H9 (cell line): Measurements from ENCODE around the gene CNDP1. TPM values are rescaled to one million over a fixed set of nuclear protein-coding genes. Genes with fewer than 3 reads are reported as not detected.

Source experiments
- DNase-seq: peaks from one replicate; pipeline ENCODE4 v3.0.0-alpha.2; 2017
- H2AFZ ChIP-seq: one replicate; pipeline ENCODE4 v1.6.1; 2013; ENCODE audit warnings: mild to moderate bottlenecking, low read length, control low read depth, moderate library complexity
- H2AK5ac ChIP-seq: 2 replicates; pipeline ENCODE4 v1.6.1; 2013; ENCODE audit warnings: low read length, control low read depth, mixed read lengths; ENCODE audit not compliant: insufficient read length
- H2BK120ac ChIP-seq: one replicate; pipeline ENCODE4 v1.6.1; 2013; ENCODE audit warnings: low read depth, mild to moderate bottlenecking, low read length, control low read depth, inconsistent platforms; ENCODE audit not compliant: poor library complexity, severe bottlenecking
- H2BK12ac ChIP-seq: 2 replicates; pipeline ENCODE4 v1.6.1; 2013; ENCODE audit warnings: low read length, control low read depth, mixed read lengths, low read depth; ENCODE audit not compliant: insufficient read length
- H2BK15ac ChIP-seq: 2 replicates; pipeline ENCODE4 v1.6.1; 2013; ENCODE audit warnings: low read depth, low read length, control low read depth
- H2BK20ac ChIP-seq: one replicate; pipeline ENCODE4 v1.6.1; 2013; ENCODE audit warnings: low read depth, mild to moderate bottlenecking, low read length, control low read depth, inconsistent platforms; ENCODE audit not compliant: poor library complexity, severe bottlenecking
- H2BK5ac ChIP-seq: 2 replicates; pipeline ENCODE4 v1.6.1; 2013; ENCODE audit warnings: low read length, control low read depth, mixed read lengths; ENCODE audit not compliant: insufficient read length
- H3K14ac ChIP-seq: 2 replicates; pipeline ENCODE4 v1.6.1; 2013; ENCODE audit warnings: low read length, control low read depth; ENCODE audit not compliant: insufficient read depth
- H3K18ac ChIP-seq: 2 replicates; pipeline ENCODE4 v1.6.1; 2013; ENCODE audit warnings: low read depth, mild to moderate bottlenecking, mixed read lengths, low read length, control low read depth; ENCODE audit not compliant: insufficient read length
- H3K23ac ChIP-seq: 2 replicates; pipeline ENCODE4 v1.6.1; 2013; ENCODE audit warnings: low read length, control low read depth, mixed read lengths, low read depth; ENCODE audit not compliant: insufficient read length
- H3K23me2 ChIP-seq: 2 replicates; pipeline ENCODE4 v1.6.1; 2013; ENCODE audit warnings: low read depth, mild to moderate bottlenecking, mixed read lengths, low read length, control low read depth; ENCODE audit not compliant: insufficient read length, poor library complexity, severe bottlenecking
- H3K27ac ChIP-seq: 2 replicates; pipeline ENCODE4 v1.5.1; 2013; ENCODE audit warnings: low read length, control low read depth, mixed read lengths, low read depth; ENCODE audit not compliant: insufficient read length
- H3K27me3 ChIP-seq: 2 replicates; pipeline ENCODE4 v1.6.1; 2013; ENCODE audit warnings: low read length, control low read depth, inconsistent platforms; ENCODE audit not compliant: insufficient read depth
- H3K4ac ChIP-seq: 2 replicates; pipeline ENCODE4 v1.6.1; 2013; ENCODE audit warnings: low read depth, mild to moderate bottlenecking, control low read depth, inconsistent platforms, low read length, moderate library complexity
- H3K4me1 ChIP-seq: 2 replicates; pipeline ENCODE4 v1.6.1; 2013; ENCODE audit warnings: low read length, control low read depth, inconsistent platforms; ENCODE audit not compliant: insufficient read depth
- H3K4me2 ChIP-seq: 2 replicates; pipeline ENCODE4 v1.6.1; 2013; ENCODE audit warnings: low read length, control low read depth, mixed read lengths; ENCODE audit not compliant: insufficient read length, insufficient read depth
- H3K56ac ChIP-seq: 2 replicates; pipeline ENCODE4 v1.6.1; 2013; ENCODE audit warnings: low read depth, mild to moderate bottlenecking, mixed read lengths, low read length, control low read depth; ENCODE audit not compliant: insufficient read length
- H3K79me1 ChIP-seq: 2 replicates; pipeline ENCODE4 v1.6.1; 2013; ENCODE audit warnings: low read depth, mild to moderate bottlenecking, moderate library complexity, low read length, control low read depth, inconsistent platforms; ENCODE audit not compliant: insufficient read depth, poor library complexity, severe bottlenecking
- H3K79me2 ChIP-seq: 2 replicates; pipeline ENCODE4 v1.6.1; 2013; ENCODE audit warnings: low read length, control low read depth, inconsistent platforms; ENCODE audit not compliant: insufficient read depth
- H3K9ac ChIP-seq: 2 replicates; pipeline ENCODE4 v1.6.1; 2013; ENCODE audit warnings: low read length, control low read depth, mixed read lengths; ENCODE audit not compliant: insufficient read length; ENCODE audit errors: extremely low read depth
- H3K9me3 ChIP-seq: one replicate; pipeline ENCODE4 v1.6.1; 2013; ENCODE audit warnings: low read depth, low read length, inconsistent platforms; ENCODE audit not compliant: control insufficient read depth
- H3T11ph ChIP-seq: one replicate; pipeline ENCODE4 v1.6.1; 2013; ENCODE audit warnings: mild to moderate bottlenecking, low read length, control low read depth, inconsistent platforms
- H4K20me1 ChIP-seq: one replicate; pipeline ENCODE4 v1.6.1; 2013; ENCODE audit not compliant: control insufficient read depth, insufficient read length, insufficient read depth
- H4K5ac ChIP-seq: 2 replicates; pipeline ENCODE4 v1.6.1; 2013; ENCODE audit warnings: low read depth, mild to moderate bottlenecking, mixed read lengths, low read length, control low read depth; ENCODE audit not compliant: insufficient read length
- H4K8ac ChIP-seq: replicated peaks from 2 replicates; pipeline ENCODE4 v1.6.1; 2013; ENCODE audit warnings: low read length, control low read depth, mixed read lengths, low read depth; ENCODE audit not compliant: insufficient read length
- H4K91ac ChIP-seq: 2 replicates; pipeline ENCODE4 v1.6.1; 2013; ENCODE audit warnings: low read depth, mild to moderate bottlenecking, moderate library complexity, mixed read lengths, low read length, control low read depth; ENCODE audit not compliant: insufficient read length
- H3K27ac Mint-ChIP-seq, 3 experiments: 2 replicates in 2 of 3; 3 replicates in 1 of 3; pipeline ENCODE4 v1.8.0; 2020 to 2021; ENCODE audit warnings: mixed read lengths in 3 of 3, mild to moderate bottlenecking in 1 of 3, moderate library complexity in 1 of 3
- H3K27me3 Mint-ChIP-seq: 2 replicates; pipeline ENCODE4 v1.8.0; 2021; ENCODE audit warnings: low read depth, mild to moderate bottlenecking, moderate library complexity, mixed read lengths
- H3K36me3 Mint-ChIP-seq, 3 experiments: 2 replicates in 2 of 3; 3 replicates in 1 of 3; pipeline ENCODE4 v1.8.0; 2020 to 2021; ENCODE audit warnings: low read depth in 3 of 3, mixed read lengths in 3 of 3; ENCODE audit not compliant: insufficient read depth in 1 of 3
- H3K4me1 Mint-ChIP-seq, 2 experiments: 2 replicates each; pipeline ENCODE4 v1.8.0; 2020; ENCODE audit warnings: mixed read lengths in 2 of 2
- H3K4me3 Mint-ChIP-seq, 2 experiments: 2 replicates in 1 of 2; 3 replicates in 1 of 2; pipeline ENCODE4 v1.8.0; 2020 to 2021; ENCODE audit warnings: mild to moderate bottlenecking in 2 of 2, mixed read lengths in 2 of 2, moderate library complexity in 1 of 2
- H3K9me3 Mint-ChIP-seq, 2 experiments: 2 replicates in 1 of 2; 3 replicates in 1 of 2; pipeline ENCODE4 v1.8.0; 2020; ENCODE audit warnings: mild to moderate bottlenecking in 2 of 2, mixed read lengths in 2 of 2, moderate library complexity in 1 of 2
- WGBS: extraction: QIAGEN DNeasy Blood & Tissue Kit; methylation state at CpG from one replicate; pipeline ENCODE4 v1.1.7; 2013; ENCODE audit warnings: missing lambda C conversion rate, low lambda C conversion rate, mixed read lengths; ENCODE audit not compliant: insufficient read length; ENCODE audit errors: extremely low coverage; 5-methylcytosine and 5-hydroxymethylcytosine counted together
- total RNA-seq: library from RNA; stranded (reverse); gene quantifications from 2 replicates; pipeline ENCODE4 v1.2.1, GENCODE V29; 2021
- TF ChIP-seq, protein P1 (sequence below): fragments of 200-600 bp; sonication (generic); conservative IDR thresholded peaks from 3 replicates; pipeline ENCODE4 v1.8.0; 2021; ENCODE audit warnings: antibody characterized with exemption, mild to moderate bottlenecking

Gene CNDP1
- total RNA-seq, 1 experiment from 2014 or later: not detected

DNA sequence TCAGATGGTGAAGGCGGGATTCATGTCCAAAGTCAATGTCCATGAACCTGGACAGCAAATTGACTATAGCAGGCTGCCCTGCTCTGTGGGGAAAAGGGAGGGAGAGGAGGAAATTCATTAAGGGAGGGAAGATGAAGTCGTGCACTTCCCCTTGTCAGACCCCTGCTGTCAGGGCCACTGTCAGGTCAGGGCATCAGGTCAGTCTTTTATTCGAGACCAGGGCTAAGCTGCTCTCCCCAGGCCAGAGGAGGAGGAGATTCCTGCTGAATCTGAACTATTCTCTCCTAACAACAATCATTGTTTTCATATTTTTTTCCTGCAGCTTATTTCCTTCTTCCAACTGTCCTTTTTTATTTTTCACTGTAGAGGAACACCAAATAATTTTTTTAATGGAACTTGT is 17.2 kb downstream of the CNDP1 start:
- no peaks in the 10 kb centered on the region; a peak in 1 of 4 replicates for H3K4me1 Mint-ChIP-seq
- Histone ChIP-seq H3K23ac (no peak overlapping the region), H3K4me1 (no peaks in the 10 kb centered on the region), H4K91ac (no peak overlapping the region), H3K27me3 (no peaks in the 10 kb centered on the region), H2BK120ac (no peak overlapping the region), H3K4ac (no peak overlapping the region), H4K5ac (no peak overlapping the region), H2BK12ac (no peak overlapping the region), H4K8ac (no peak overlapping the region), H3K9me3 (peaks cover 10% of the 10 kb centered on the region), H3K4me2 (no peak overlapping the region), H3K14ac (no peak overlapping the region), H2BK20ac (no peak overlapping the region), H3K79me2 (no peaks in the 10 kb centered on the region), H3K27ac (no peak overlapping the region), H3K18ac (no peak overlapping the region), H2AK5ac (no peak overlapping the region), H3K79me1 (no peaks in the 10 kb centered on the region), H3K9ac (no peak overlapping the region), H3T11ph (no peak overlapping the region), H3K56ac (no peak overlapping the region), H4K20me1 (no peaks in the 10 kb centered on the region), H2BK15ac (no peak overlapping the region), H2AFZ (no peak overlapping the region), H2BK5ac (no peak overlapping the region), H3K23me2 (no peaks in the 10 kb centered on the region)
- H3K9me3 Mint-ChIP-seq: peaks cover 39 to 51% of the 10 kb centered on the region in 2 experiments
- H3K27ac Mint-ChIP-seq: no peak overlapping the region
- TF ChIP-seq, protein P1, sequence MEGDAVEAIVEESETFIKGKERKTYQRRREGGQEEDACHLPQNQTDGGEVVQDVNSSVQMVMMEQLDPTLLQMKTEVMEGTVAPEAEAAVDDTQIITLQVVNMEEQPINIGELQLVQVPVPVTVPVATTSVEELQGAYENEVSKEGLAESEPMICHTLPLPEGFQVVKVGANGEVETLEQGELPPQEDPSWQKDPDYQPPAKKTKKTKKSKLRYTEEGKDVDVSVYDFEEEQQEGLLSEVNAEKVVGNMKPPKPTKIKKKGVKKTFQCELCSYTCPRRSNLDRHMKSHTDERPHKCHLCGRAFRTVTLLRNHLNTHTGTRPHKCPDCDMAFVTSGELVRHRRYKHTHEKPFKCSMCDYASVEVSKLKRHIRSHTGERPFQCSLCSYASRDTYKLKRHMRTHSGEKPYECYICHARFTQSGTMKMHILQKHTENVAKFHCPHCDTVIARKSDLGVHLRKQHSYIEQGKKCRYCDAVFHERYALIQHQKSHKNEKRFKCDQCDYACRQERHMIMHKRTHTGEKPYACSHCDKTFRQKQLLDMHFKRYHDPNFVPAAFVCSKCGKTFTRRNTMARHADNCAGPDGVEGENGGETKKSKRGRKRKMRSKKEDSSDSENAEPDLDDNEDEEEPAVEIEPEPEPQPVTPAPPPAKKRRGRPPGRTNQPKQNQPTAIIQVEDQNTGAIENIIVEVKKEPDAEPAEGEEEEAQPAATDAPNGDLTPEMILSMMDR: no peak
- WGBS: no CpG with 5 or more reads among the region's 3 CpGs
- no peak overlapping the region; a peak in 1 of 5 replicates for H3K4me3 Mint-ChIP-seq
- peaks cover 16% of the 10 kb centered on the region for H3K27me3 Mint-ChIP-seq
- H3K36me3 Mint-ChIP-seq: peaks cover 10 to 27% (median 18%) of the 10 kb centered on the region in 3 experiments
- no peak for DNase-seq
